ENCODE results near the gene OR2AJ1.

The OR2AJ1 gene

DNA sequence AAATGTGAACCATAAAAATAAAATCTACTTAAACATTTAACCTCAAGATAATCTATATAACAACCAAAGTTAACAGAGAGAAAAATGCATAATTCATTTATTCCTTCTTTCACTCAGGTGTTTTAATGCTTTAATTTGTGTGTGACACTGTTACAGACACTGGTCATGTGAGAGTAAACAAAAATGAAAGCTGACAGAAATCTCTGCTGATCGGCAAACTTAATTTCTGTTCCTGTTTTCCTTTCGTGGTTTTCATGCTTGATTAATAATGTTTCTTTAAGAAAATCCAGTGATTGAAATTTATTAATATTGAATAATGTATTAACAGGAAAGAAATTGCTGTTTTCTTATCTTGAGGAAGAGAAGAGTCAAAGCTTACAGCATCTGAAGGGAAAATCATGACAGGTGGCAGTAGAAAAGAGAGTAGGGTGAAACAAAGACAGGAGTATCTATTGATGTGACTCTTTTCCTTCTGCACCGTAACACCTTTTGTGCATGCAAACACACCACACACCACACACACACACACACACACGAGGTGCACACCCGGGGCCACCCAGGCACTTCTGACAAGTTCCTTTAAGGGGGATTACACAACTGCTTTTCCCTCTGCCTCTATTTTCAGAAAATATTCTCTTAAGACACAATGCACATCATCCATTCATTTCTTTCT, 42.0 kb downstream of the OR2AJ1 start:
- H3K4me3 ChIP-seq (ENCODE audit: low read depth, low read length): no peak overlapping the region
- TF ChIP-seq CTCF (IDR thresholded peaks at IDR 0.05; ENCODE audit: low read depth, low read length, missing control alignments): no peak
- DNase-seq (ENCODE audit: low read depth): peak; percentile 10

All from GM12864 (cell line).